HepG2 (cell line): ENCODE results near the gene RAD51C. TPM values are rescaled to one million over a fixed set of nuclear protein-coding genes. Genes with fewer than 3 reads are reported as not detected.

Source experiments
- AKAP8 ChIP-seq: sonication (generic); formaldehyde crosslinking; IDR thresholded peaks from 2 replicates; pipeline ENCODE4 v1.5.1; 2020; ENCODE audit warnings: mild to moderate bottlenecking, missing genetic modification reagents
- ATF7 ChIP-seq, 2 experiments: fragments of 450-650 bp in 1 of 2; sonication (generic) in 1 of 2; formaldehyde crosslinking in 1 of 2; IDR thresholded peaks; 2 replicates each; pipeline versions ENCODE4 v1.4.0 to v1.6.1; 2016 to 2020; ENCODE audit warnings: antibody characterized with exemption in 1 of 2, mild to moderate bottlenecking in 1 of 2, missing genetic modification reagents in 1 of 2
- CC2D1A ChIP-seq: sonication (generic); formaldehyde crosslinking; IDR thresholded peaks from 2 replicates; pipeline ENCODE4 v1.8.1; 2023; ENCODE audit warnings: mild to moderate bottlenecking, missing genetic modification reagents
- DDIT3 ChIP-seq: sonication (generic); formaldehyde crosslinking; IDR thresholded peaks from 2 replicates; pipeline ENCODE4 v1.4.0; 2020; ENCODE audit warnings: mild to moderate bottlenecking, missing genetic modification reagents
- EZH2 ChIP-seq: conservative IDR thresholded peaks from 2 replicates; pipeline ENCODE4 v1.6.1; 2012; ENCODE audit warnings: mild to moderate bottlenecking, low read depth, low read length, moderate library complexity
- GRHL1 ChIP-seq: sonication (generic); formaldehyde crosslinking; conservative IDR thresholded peaks from 2 replicates; pipeline ENCODE4 v1.8.0; 2022; ENCODE audit warnings: missing genetic modification reagents
- HHEX ChIP-seq: IDR thresholded peaks from 2 replicates; pipeline ENCODE4 v1.6.1; 2016; ENCODE audit warnings: control low read depth
- MXD4 ChIP-seq: IDR thresholded peaks from 2 replicates; pipeline ENCODE4 v1.6.1; 2016; ENCODE audit warnings: mild to moderate bottlenecking, missing biosample characterization, missing genetic modification reagents
- SAFB2 ChIP-seq: sonication (generic); formaldehyde crosslinking; IDR thresholded peaks from 2 replicates; pipeline ENCODE4 v1.5.1; 2020; ENCODE audit warnings: missing genetic modification reagents, low read depth, mild to moderate bottlenecking, borderline replicate concordance
- STAT5B ChIP-seq: sonication (generic); formaldehyde crosslinking; IDR thresholded peaks from 2 replicates; pipeline ENCODE4 v1.4.0; 2020; ENCODE audit warnings: missing genetic modification reagents
- ZBTB20 ChIP-seq: sonication (generic); formaldehyde crosslinking; IDR thresholded peaks from 2 replicates; pipeline ENCODE4 v1.8.1; 2023; ENCODE audit warnings: missing genetic modification reagents, low read depth, mild to moderate bottlenecking, borderline replicate concordance
- ZNF224 ChIP-seq: sonication (generic); formaldehyde crosslinking; IDR thresholded peaks from 2 replicates; pipeline ENCODE4 v1.5.0; 2020; ENCODE audit warnings: mild to moderate bottlenecking, missing genetic modification reagents
- ZNF430 ChIP-seq: sonication (generic); formaldehyde crosslinking; IDR thresholded peaks from 2 replicates; pipeline ENCODE4 v1.9.0; 2021; ENCODE audit warnings: mild to moderate bottlenecking, missing genetic modification reagents
- ZNF609 ChIP-seq: sonication (generic); formaldehyde crosslinking; IDR thresholded peaks from 2 replicates; pipeline ENCODE4 v1.4.0; 2020; ENCODE audit warnings: mild to moderate bottlenecking, missing genetic modification reagents, borderline replicate concordance
- ZNF619 ChIP-seq: sonication (generic); formaldehyde crosslinking; IDR thresholded peaks from 2 replicates; pipeline ENCODE4 v1.4.0; 2020; ENCODE audit warnings: mild to moderate bottlenecking, missing genetic modification reagents
- ZNF7 ChIP-seq: IDR thresholded peaks from 2 replicates; pipeline ENCODE4 v1.6.1; 2016; ENCODE audit warnings: missing biosample characterization, missing genetic modification reagents
- ZNF883 ChIP-seq: sonication (generic); formaldehyde crosslinking; IDR thresholded peaks from 2 replicates; pipeline ENCODE4 v1.5.1; 2020; ENCODE audit warnings: mild to moderate bottlenecking, missing genetic modification reagents; ENCODE audit errors: not compliant biosample characterization
- ZSCAN25 ChIP-seq: sonication (generic); formaldehyde crosslinking; IDR thresholded peaks from 2 replicates; pipeline ENCODE4 v1.8.0; 2022; ENCODE audit warnings: mild to moderate bottlenecking, missing genetic modification reagents
- polyA plus RNA-seq, 8 experiments: library from polyadenylated mRNA; depleted of rRNA in 3 of 8; stranded (reverse) in 7 of 8; unstranded in 1 of 8; fragments of >200 nt; fragmentation: Illumina TruSeq in 4 of 8; extraction: Trizol in 4 of 8; gene quantifications; 2 replicates each; pipeline versions ENCODE4 v1.2.1 to v1.2.3, GENCODE V29; 2011 to 2016; ENCODE audit warnings: low read depth in 4 of 8, missing spikeins in 1 of 8, mixed read lengths in 1 of 8; ENCODE audit not compliant: insufficient read depth in 1 of 8
- total RNA-seq, 5 experiments: library from RNA; depleted of rRNA; stranded (reverse); fragments of >200 nt; fragmentation: Illumina TruSeq; extraction: Trizol; gene quantifications; 2 replicates each; pipeline ENCODE4 v1.2.3, GENCODE V29; 2016; ENCODE audit warnings: low read depth in 1 of 5
- TF ChIP-seq, protein P1 (sequence below): sonication (generic); formaldehyde crosslinking; IDR thresholded peaks from 2 replicates; pipeline ENCODE4 v1.4.0; 2020; ENCODE audit warnings: missing genetic modification reagents, borderline replicate concordance

The RAD51C gene
- total and polyA plus RNA-seq, 2 of the 13 experiments (the other 11 are each of a cell fraction or from before 2014, with no cell fraction given) = 38.5 to 106 TPM

- TF ChIP-seq GRHL1 (CRISPR knock-in tag) (no peak), CC2D1A (CRISPR knock-in tag) (no peak), EZH2 (peak; percentile 32; the same call in 1 of the 2 replicates), MXD4 (CRISPR knock-in tag) (no peak), SAFB2 (no peak; the same call in 1 of the 2 replicates), HHEX (CRISPR knock-in tag) (no peak), ZSCAN25 (CRISPR knock-in tag) (no peak), DDIT3 (CRISPR knock-in tag) (no peak), STAT5B (no peak), ZNF619 (CRISPR knock-in tag) (no peak), ATF7 (IDR thresholded peaks at IDR 0.05) (no peak), ATF7 (CRISPR knock-in tag; IDR thresholded peaks at IDR 0.05) (0 out of 2 replicates have a peak, but pooled peaks have one; percentile 23), ZNF224 (CRISPR knock-in tag) (0 out of 2 replicates have a peak, but pooled peaks have one; percentile 39), ZBTB20 (CRISPR knock-in tag) (no peak), ZNF7 (CRISPR knock-in tag) (no peak), ZNF883 (peak; percentile 50), ZNF609 (no peak), AKAP8 (no peak), ZNF430 (no peak)
- TF ChIP-seq, protein P1, sequence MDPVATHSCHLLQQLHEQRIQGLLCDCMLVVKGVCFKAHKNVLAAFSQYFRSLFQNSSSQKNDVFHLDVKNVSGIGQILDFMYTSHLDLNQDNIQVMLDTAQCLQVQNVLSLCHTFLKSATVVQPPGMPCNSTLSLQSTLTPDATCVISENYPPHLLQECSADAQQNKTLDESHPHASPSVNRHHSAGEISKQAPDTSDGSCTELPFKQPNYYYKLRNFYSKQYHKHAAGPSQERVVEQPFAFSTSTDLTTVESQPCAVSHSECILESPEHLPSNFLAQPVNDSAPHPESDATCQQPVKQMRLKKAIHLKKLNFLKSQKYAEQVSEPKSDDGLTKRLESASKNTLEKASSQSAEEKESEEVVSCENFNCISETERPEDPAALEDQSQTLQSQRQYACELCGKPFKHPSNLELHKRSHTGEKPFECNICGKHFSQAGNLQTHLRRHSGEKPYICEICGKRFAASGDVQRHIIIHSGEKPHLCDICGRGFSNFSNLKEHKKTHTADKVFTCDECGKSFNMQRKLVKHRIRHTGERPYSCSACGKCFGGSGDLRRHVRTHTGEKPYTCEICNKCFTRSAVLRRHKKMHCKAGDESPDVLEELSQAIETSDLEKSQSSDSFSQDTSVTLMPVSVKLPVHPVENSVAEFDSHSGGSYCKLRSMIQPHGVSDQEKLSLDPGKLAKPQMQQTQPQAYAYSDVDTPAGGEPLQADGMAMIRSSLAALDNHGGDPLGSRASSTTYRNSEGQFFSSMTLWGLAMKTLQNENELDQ (CRISPR knock-in tag) = no peak
Observed at GRCh38 chr17:58755577-58756245, 63.3 kb downstream of the RAD51C start, which contains the start of gene PPM1E (continued).
